ENCODE measurements around the gene BIN1.

Gene BIN1

GRCh38 chr2:127095784-127096183, 11.2 kb downstream of the BIN1 start:
- ATAC-seq (replicated peaks) = no peak
- H3K27ac Mint-ChIP-seq = no peak overlapping the region
- H3K4me1 Mint-ChIP-seq = peaks cover 20 to 28% of the 10 kb centered on the region in 2 donors
- no peaks in the 10 kb centered on the region for H3K9me3 Mint-ChIP-seq
- H3K27me3 Mint-ChIP-seq = peaks cover 4 to 18% of the 10 kb centered on the region in 2 donors
- H3K36me3 Mint-ChIP-seq = no peaks in the 10 kb centered on the region
- no peak for DNase-seq
- H3K4me3 Mint-ChIP-seq = no peak overlapping the region

- H3K27ac Mint-ChIP-seq = no peak overlapping the region
Measured at GRCh38 chr2:127095367-127095641, 11.7 kb downstream of the BIN1 start.

GRCh38 chr2:127094509-127095366, 12.2 kb downstream of the BIN1 start:
- Mint-ChIP-seq H3K27ac (no peak overlapping the region), H3K9me3 (no peaks in the 10 kb centered on the region), H3K36me3 (peaks cover 0 to 1% of the 10 kb centered on the region in 2 donors), H3K4me1 (peaks cover 22 to 37% of the 10 kb centered on the region in 2 donors), H3K4me3 (no peak overlapping the region), H3K27me3 (peaks cover 4 to 25% of the 10 kb centered on the region in 2 donors)
- no peak for DNase-seq
- ATAC-seq (replicated peaks) = no peak

More at GRCh38 chr2:127095367-127095641, 11.7 kb downstream of the BIN1 start:
- H3K36me3 Mint-ChIP-seq = no peaks in the 10 kb centered on the region
- H3K9me3 Mint-ChIP-seq = no peaks in the 10 kb centered on the region
- peaks cover 20 to 31% of the 10 kb centered on the region in 2 donors for H3K4me1 Mint-ChIP-seq
- no peak for DNase-seq
- H3K4me3 Mint-ChIP-seq = no peak overlapping the region
- ATAC-seq (replicated peaks) = no peak
- peaks cover 4 to 21% of the 10 kb centered on the region in 2 donors for H3K27me3 Mint-ChIP-seq

GRCh38 chr2:127093648-127094210, 13.2 kb downstream of the BIN1 start:
- peak overlapping the region; percentile 40 for H3K27ac Mint-ChIP-seq
- H3K27me3 Mint-ChIP-seq = peaks cover 4 to 25% of the 10 kb centered on the region in 2 donors
- H3K9me3 Mint-ChIP-seq = no peaks in the 10 kb centered on the region
- DNase-seq (no peak), ATAC-seq (replicated peaks) (peak; percentile 40 to 42)
- peak overlapping the region in 1 of 2 donors; percentile 67 for H3K4me3 Mint-ChIP-seq
- peaks cover 26 to 45% of the 10 kb centered on the region in 2 donors for H3K4me1 Mint-ChIP-seq
- peaks cover 0 to 1% of the 10 kb centered on the region in 2 donors for H3K36me3 Mint-ChIP-seq

- H3K27ac Mint-ChIP-seq = peak overlapping the region; percentile 40
- H3K27me3 Mint-ChIP-seq = peaks cover 8 to 25% of the 10 kb centered on the region in 2 donors
- DNase-seq (no peak), ATAC-seq (replicated peaks) (peak in 1 of 2 donors; percentile 20)
- H3K4me3 Mint-ChIP-seq = peak overlapping the region in 1 of 2 donors; percentile 67
- H3K9me3 Mint-ChIP-seq = no peaks in the 10 kb centered on the region
- H3K36me3 Mint-ChIP-seq = peaks cover 0 to 1% of the 10 kb centered on the region in 2 donors
- peaks cover 33 to 52% of the 10 kb centered on the region in 2 donors for H3K4me1 Mint-ChIP-seq
Measured at GRCh38 chr2:127092901-127093516, 13.9 kb downstream of the BIN1 start.

- Mint-ChIP-seq H3K27ac (no peak overlapping the region), H3K4me3 (no peak overlapping the region), H3K4me1 (peaks cover 38 to 54% of the 10 kb centered on the region in 2 donors), H3K27me3 (peaks cover 8 to 25% of the 10 kb centered on the region in 2 donors), H3K9me3 (no peaks in the 10 kb centered on the region), H3K36me3 (peaks cover 0 to 1% of the 10 kb centered on the region in 2 donors)
- no peak for DNase-seq
- ATAC-seq (replicated peaks) = no peak
Measured at GRCh38 chr2:127092306-127092705, 14.6 kb downstream of the BIN1 start.

- Mint-ChIP-seq H3K9me3 (no peaks in the 10 kb centered on the region), H3K27me3 (peaks cover 8 to 25% of the 10 kb centered on the region in 2 donors), H3K36me3 (peaks cover under 1 to 1% of the 10 kb centered on the region in 2 donors), H3K27ac (no peak overlapping the region), H3K4me1 (peaks cover 42 to 58% of the 10 kb centered on the region in 2 donors), H3K4me3 (no peak overlapping the region)
- no peak for ATAC-seq (replicated peaks)
- DNase-seq = no peak
Measured at GRCh38 chr2:127091886-127092285, 15.1 kb downstream of the BIN1 start.

- Mint-ChIP-seq H3K27me3 (peaks cover 8 to 25% of the 10 kb centered on the region in 2 donors), H3K4me3 (no peak overlapping the region), H3K36me3 (peaks cover 1 to 3% of the 10 kb centered on the region in 2 donors), H3K4me1 (peaks cover 48 to 66% of the 10 kb centered on the region in 2 donors), H3K27ac (no peak overlapping the region), H3K9me3 (no peaks in the 10 kb centered on the region)
- DNase-seq (no peak), ATAC-seq (replicated peaks) (no peak)
Measured at GRCh38 chr2:127091148-127091547, 15.8 kb downstream of the BIN1 start.

- no peak for ATAC-seq (replicated peaks)
- Mint-ChIP-seq H3K27me3 (peaks cover 8 to 25% of the 10 kb centered on the region in 2 donors), H3K4me1 (peaks cover 53 to 72% of the 10 kb centered on the region in 2 donors), H3K27ac (no peak overlapping the region), H3K4me3 (no peak overlapping the region), H3K36me3 (peaks cover 1 to 3% of the 10 kb centered on the region in 2 donors), H3K9me3 (no peaks in the 10 kb centered on the region)
- DNase-seq = no peak
Measured at GRCh38 chr2:127090281-127091120, 16.5 kb downstream of the BIN1 start.

GRCh38 chr2:127089478-127090235, 17.3 kb downstream of the BIN1 start:
- no peak overlapping the region for H3K27ac Mint-ChIP-seq
- H3K27me3 Mint-ChIP-seq = peaks cover 8 to 25% of the 10 kb centered on the region in 2 donors

GRCh38 chr2:127088706-127089105, 18.2 kb downstream of the BIN1 start:
- Mint-ChIP-seq H3K27ac (peak overlapping the region; percentile 85), H3K27me3 (peaks cover 8 to 23% of the 10 kb centered on the region in 2 donors), H3K4me1 (peaks cover 64 to 87% of the 10 kb centered on the region in 2 donors), H3K9me3 (no peaks in the 10 kb centered on the region), H3K36me3 (peaks cover 1 to 3% of the 10 kb centered on the region in 2 donors), H3K4me3 (no peak overlapping the region)
- ATAC-seq (replicated peaks) = no peak
- no peak for DNase-seq

More at GRCh38 chr2:127089478-127090235, 17.3 kb downstream of the BIN1 start:
- Mint-ChIP-seq H3K36me3 (peaks cover 1 to 3% of the 10 kb centered on the region in 2 donors), H3K4me1 (peaks cover 59 to 80% of the 10 kb centered on the region in 2 donors), H3K9me3 (no peaks in the 10 kb centered on the region), H3K4me3 (no peak overlapping the region)
- ATAC-seq (replicated peaks) (no peak), DNase-seq (no peak)

- Mint-ChIP-seq H3K9me3 (no peaks in the 10 kb centered on the region), H3K36me3 (peaks cover 1 to 3% of the 10 kb centered on the region in 2 donors), H3K27me3 (peaks cover 8 to 16% of the 10 kb centered on the region in 2 donors), H3K27ac (peak overlapping the region; percentile 85), H3K4me1 (peaks cover 63 to 87% of the 10 kb centered on the region in 2 donors), H3K4me3 (peak overlapping the region; percentile 78 to 79)
- ATAC-seq (replicated peaks) = no peak
- DNase-seq = no peak
Measured at GRCh38 chr2:127087791-127088495, 19.0 kb downstream of the BIN1 start.

Data from stimulated activated naive B cell treated with anti-CD40 and anti-IgM and Interleukin-4, amounts not matched to agents 10 μg/mL and 1 μg/mL and 100 μg/mL, for 72 hours (primary cell).